MM.1S (cell line): ENCODE measurements around the gene HS3ST6.

Experiments
- EZH2 ChIP-seq: fragments of 300-600 bp; sonication (generic); optimal IDR thresholded peaks from 2 replicates; pipeline ENCODE3; 2017; ENCODE audit warnings: low read depth, mild to moderate bottlenecking, antibody characterized with exemption, low read length, mixed read lengths
- EZH2phosphoT487 ChIP-seq: fragments of 300-600 bp; sonication (generic); IDR thresholded peaks from 2 replicates; pipeline ENCODE4 v1.6.1; 2018; ENCODE audit warnings: antibody characterized with exemption, low read length
- TF ChIP-seq, protein P1 (sequence below): fragments of 300-600 bp; sonication (generic); IDR thresholded peaks from 2 replicates; pipeline ENCODE4 v1.5.1; 2016; ENCODE audit warnings: antibody characterized with exemption, low read length, mixed read lengths

DNA sequence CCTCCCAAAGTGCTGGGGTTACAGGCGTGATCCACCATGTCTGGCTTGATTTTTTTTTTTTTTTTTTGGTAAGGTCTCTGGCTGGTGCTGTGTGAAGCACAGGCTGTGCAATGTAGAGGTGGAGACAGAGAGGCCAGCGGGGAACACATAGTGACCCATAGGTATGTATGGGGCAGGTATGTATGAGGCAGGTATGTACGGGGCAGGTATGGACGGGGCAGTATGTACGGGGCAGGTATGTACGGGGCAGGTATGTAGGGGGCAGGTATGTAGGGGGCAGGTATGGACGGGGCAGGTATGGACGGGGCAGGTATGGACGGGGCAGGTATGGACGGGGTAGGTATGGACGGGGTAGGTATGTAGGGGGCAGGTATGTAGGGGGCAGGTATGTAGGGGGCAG is 31.3 kb upstream of the HS3ST6 start:
- TF ChIP-seq, protein P1, sequence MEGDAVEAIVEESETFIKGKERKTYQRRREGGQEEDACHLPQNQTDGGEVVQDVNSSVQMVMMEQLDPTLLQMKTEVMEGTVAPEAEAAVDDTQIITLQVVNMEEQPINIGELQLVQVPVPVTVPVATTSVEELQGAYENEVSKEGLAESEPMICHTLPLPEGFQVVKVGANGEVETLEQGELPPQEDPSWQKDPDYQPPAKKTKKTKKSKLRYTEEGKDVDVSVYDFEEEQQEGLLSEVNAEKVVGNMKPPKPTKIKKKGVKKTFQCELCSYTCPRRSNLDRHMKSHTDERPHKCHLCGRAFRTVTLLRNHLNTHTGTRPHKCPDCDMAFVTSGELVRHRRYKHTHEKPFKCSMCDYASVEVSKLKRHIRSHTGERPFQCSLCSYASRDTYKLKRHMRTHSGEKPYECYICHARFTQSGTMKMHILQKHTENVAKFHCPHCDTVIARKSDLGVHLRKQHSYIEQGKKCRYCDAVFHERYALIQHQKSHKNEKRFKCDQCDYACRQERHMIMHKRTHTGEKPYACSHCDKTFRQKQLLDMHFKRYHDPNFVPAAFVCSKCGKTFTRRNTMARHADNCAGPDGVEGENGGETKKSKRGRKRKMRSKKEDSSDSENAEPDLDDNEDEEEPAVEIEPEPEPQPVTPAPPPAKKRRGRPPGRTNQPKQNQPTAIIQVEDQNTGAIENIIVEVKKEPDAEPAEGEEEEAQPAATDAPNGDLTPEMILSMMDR = no peak
- TF ChIP-seq EZH2phosphoT487 (no peak), EZH2 (no peak)
